Measurements from ENCODE around the gene ERN1.

Gene ERN1

DNA sequence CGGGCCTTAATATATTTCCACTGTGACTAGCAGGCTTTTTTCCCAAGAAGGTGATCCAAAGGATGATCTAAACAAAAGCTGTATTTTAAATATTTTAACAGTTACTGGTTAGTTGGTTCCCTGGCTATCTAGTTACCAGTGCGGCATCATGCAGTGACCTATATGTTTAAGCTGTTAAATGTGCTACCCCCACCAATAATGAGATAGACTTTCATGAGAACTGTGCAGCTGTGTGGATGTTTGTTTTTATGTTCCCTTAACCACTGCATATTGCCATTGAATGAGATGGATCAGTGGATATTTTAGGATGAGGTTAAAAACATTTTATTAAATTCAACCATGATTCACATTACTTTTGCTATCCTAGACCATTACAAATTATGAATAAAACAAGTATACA is 16.9 kb downstream of the ERN1 start:
- TF ChIP-seq, protein P1, sequence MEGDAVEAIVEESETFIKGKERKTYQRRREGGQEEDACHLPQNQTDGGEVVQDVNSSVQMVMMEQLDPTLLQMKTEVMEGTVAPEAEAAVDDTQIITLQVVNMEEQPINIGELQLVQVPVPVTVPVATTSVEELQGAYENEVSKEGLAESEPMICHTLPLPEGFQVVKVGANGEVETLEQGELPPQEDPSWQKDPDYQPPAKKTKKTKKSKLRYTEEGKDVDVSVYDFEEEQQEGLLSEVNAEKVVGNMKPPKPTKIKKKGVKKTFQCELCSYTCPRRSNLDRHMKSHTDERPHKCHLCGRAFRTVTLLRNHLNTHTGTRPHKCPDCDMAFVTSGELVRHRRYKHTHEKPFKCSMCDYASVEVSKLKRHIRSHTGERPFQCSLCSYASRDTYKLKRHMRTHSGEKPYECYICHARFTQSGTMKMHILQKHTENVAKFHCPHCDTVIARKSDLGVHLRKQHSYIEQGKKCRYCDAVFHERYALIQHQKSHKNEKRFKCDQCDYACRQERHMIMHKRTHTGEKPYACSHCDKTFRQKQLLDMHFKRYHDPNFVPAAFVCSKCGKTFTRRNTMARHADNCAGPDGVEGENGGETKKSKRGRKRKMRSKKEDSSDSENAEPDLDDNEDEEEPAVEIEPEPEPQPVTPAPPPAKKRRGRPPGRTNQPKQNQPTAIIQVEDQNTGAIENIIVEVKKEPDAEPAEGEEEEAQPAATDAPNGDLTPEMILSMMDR (IDR thresholded peaks at IDR 0.05; ENCODE audit: low read depth, low read length) = no peak
- DNase-seq (ENCODE audit: extremely low read depth, low read depth) = no peak

DNA sequence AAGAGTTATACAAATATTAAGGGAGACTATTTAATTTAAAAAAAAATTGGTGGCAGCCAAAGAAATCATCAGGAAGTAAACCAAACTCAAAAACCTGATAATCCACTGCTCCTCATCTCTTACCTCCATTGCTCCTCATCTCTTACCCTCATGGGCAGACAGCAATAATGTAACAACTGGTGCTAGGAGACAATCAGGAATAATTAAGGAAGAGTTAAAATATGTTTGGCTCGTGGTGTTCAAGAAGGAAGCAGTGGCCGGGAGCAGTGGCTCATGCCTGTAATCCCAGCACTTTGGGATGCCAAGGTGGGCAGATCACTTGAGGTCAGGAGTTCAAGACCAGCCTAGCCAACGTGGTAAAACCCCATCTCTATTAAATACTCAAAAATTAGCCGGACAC is 18.1 kb downstream of the ERN1 start:
- no peak for DNase-seq (ENCODE audit: extremely low read depth, low read depth)
- TF ChIP-seq, protein P1 (IDR thresholded peaks at IDR 0.05; ENCODE audit: low read depth, low read length) = no peak

DNA sequence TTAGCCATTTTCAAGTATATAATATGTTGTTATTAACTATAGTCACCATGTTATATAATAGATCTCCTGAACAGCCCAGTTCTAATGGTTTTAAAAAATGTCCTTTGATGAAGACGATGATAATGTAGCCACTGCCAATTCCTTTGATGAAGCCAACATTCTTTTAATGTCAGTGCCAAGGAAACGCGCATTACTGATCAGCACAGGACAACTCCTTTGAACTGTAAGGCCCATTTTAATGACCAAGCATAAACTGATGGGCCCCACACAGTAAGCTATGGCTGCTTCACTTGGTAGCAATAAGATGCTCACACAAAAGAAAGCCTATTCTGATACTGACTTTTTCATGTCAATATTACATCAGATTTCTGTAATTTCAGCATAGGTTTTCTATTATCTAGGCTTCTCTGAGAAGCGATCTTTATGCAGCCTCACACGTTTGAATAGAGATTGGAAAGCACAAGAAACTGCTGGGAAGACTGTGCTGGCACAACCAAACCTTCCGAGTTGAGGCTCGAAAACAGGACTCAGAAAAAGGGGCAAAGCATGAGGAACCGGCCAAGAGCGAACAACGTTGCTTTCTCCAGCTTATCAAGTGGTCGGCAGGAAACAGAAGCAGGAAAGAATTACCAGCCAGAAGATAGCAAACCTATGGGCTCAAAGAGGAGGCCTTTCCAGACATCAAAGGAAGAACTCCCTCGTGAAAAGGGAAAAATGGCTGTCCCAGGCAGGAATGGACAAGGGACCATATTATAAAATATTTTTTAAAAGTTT is 19.4 kb downstream of the ERN1 start:
- no peak for DNase-seq (ENCODE audit: extremely low read depth, low read depth)
- TF ChIP-seq, protein P1 (IDR thresholded peaks at IDR 0.05; ENCODE audit: low read depth, low read length) = no peak

DNA sequence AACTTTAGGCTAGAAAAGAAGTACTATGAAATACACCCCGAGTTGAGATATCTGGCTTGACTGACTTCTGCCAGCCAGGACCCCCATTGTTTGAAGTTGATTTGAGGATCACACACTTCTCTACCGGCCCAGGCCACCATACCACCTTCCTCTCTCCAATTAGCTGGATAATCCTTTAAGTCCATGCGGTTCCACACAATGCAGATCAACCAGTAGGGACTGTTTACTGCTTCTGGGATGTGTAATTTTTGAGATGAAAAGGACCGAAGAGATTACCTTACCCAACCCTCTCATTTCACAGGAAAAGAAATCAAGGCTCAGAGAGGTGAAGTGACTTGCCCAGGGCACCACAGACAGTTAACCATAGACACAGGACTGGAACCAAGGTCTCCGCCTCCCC is 20.5 kb downstream of the ERN1 start:
- TF ChIP-seq, protein P1 (IDR thresholded peaks at IDR 0.05; ENCODE audit: low read depth, low read length) = no peak
- no peak for DNase-seq (ENCODE audit: extremely low read depth, low read depth)

DNA sequence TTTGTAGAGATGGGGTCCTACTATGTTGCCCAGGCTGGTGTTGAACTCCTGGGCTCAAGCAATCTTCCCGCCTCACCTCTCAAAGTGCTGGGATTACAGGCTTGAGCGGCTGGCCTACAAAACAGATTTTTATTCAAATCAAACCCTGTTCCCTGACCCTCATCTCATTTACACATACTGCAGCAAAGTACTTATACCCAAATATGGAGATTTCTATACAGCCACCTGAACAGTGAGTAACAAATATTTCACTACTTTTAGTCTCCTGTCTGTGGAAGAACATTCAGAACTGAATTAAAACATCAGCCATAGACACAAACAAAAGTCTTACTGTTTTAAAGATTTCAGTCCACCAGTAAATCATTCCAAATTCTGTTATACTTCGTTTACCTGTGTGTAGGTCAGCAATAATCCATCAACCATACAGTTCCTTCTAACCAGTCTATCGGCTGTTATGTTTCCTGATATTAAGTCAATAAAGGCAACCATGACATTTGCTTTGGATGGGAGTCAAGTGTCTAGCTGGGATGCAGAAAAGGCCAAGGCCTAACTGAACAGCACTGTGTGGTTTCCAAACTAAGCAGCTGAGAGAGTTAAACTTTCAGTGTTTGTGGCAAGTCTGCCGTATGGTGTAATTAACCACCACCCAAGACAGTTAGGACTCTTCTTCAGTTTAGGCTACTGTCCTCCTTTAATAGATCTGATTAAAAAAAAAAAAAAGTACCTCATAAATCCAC is 22.3 kb downstream of the ERN1 start:
- no peak for DNase-seq (ENCODE audit: extremely low read depth, low read depth)
- TF ChIP-seq, protein P1 (IDR thresholded peaks at IDR 0.05; ENCODE audit: low read depth, low read length) = no peak

DNA sequence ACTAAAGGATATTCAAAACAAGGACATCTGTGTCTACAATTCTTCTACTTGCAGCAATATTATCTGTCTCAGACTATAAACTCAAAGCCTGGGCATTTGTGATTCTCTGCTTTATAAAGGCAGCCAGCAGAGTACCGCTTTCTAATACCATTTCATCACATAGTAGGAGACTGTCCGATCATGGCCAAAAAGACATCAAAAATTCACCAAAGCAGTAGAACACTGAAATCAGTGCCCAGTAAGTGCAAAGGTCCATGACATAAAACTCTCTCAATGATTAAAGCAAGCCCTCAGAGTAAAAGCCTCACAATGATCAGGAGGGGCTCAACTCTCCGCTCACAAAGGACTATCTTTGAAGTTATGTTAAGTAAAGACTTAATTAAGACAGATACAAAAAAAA is 23.0 kb downstream of the ERN1 start:
- no peak for DNase-seq (ENCODE audit: extremely low read depth, low read depth)
- TF ChIP-seq, protein P1 (IDR thresholded peaks at IDR 0.05; ENCODE audit: low read depth, low read length) = no peak
